ENCODE measurements around the gene TYK2.
A peak's percentile ranks its signal among the peaks of the same experiment; 100 is the strongest.

TYK2 gene

DNA sequence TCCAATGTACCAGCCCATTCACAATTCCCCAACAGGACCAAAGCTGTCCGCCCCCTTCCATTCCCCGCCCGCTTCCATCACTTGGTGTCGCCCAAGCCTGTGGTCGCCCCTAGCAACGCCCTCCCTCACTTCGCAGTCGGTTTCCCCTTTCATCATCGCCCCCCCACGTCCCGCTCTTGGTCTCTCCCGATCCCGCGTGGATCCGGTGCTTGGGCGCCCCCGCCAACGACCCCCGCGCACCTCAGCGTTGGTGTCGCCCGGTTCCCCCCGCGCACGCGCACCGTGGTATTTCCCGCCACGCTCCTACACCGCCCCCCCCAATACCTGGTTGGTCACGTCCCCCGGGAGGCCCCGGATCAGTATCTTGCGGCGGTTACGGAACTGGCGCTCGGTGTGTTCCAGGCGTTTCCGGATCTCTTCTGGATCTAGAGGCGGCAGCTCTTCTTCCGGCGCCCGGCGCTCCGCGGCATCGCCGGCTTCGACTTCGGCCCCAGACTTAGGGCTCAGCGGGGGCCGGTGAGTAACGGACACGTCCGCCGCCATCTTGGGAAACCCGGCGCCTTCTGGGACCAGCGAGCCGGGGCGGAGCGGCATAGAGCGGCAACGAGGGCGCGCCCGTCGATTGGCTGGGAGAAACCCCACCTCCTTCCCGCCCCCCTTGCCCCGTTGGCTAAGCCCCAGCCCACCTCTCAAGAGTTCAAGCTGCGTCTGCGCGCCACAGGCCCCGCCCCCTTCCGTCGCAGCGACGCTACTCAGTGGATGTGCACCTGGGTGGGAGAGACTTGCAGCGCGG, 47.2 kb downstream of the TYK2 start, which contains the start of gene RAVER1:
RAVER1 (minus strand) TSS at position 565 of the 793 bp plus-strand sequence; CDS start at position 543, 22 bp downstream.
- peak; percentile 77 for FAIRE-seq

GRCh38 chr19:10332158-10332964, 48.0 kb downstream of the TYK2 start:
- FAIRE-seq = no peak

DNA sequence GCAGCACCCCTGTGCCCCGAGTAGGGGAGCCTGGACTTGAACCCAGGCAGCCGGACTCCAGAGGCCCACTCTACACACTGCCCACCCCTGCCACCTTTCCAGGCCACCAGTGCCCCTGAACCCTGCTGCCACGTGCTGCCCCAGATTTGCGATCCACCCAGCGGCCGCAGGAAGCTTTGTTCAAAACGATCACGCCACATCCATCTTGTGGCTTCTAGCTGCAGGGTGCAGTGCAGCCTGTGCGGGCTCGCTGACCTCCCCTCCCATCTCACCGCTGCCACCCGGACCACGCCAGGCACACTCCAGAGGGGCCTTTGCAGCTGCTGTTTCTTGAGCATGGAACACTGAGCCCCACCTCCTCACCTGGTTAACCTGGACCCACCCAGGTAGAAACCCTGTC, 50.8 kb downstream of the TYK2 start:
- FAIRE-seq = no peak

DNA sequence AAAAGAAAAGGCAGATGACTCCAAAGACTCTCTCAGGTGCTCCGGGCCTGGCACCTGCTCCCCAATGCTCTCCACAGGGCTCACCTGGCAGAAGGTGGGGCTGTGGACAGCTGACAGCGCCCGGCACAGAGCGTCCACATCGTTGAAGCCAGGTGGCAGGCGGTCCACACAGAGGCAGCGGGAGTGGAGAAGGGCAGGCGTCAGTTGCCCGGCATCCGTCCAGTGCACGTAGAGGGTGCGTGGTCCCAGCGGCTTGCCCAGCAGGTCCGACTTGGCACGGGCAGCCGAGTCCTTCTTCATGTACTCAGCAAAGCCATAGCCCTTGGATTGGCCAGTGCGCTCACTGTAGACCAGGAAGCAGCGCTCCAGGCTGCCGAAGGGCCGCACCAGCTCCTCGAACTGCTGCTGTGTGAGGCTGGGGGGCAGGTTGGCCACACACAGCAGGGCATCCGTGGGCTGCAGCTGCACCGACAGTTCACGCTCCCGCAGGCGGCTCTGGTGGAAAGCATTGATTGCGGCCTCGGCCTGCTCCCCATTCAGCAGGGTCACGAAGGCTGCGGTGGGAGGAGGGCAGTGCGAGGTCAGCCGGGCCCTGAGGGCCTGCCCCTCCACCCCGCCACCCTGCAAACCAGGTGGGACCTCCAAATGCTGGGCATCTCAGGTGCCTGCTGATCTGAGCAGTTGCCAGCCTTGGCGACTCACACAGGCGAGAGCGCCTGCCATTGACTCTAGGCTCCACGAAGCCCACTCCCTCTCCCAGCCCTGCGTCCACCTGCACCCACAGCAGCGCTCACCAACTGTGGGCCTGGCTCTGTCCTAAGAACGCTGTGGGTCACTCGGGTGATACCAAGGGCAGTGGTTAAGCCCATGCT, 51.6 kb downstream of the TYK2 start:
- no peak for FAIRE-seq

DNA sequence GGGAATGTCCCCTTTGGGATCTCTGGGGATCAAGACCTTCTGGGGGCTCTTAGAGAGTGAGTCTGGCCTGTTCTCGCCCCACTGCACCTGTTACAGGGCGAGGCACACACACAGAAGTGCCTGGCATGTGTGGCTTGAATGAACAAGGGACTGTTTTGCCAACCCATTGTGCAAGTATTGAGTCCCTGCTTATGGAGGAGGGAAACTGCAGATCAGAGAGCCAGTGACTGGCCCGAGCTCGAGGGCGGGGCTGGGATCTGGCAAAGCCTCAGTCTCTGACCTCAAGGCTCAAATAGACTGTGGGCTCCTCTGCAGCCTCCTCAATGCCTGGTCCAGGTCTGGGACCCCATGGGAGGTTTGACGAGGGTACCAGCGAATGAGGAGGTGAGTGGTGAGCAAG, 52.6 kb downstream of the TYK2 start:
- FAIRE-seq = no peak

- FAIRE-seq = no peak
Observed at GRCh38 chr19:10325732-10326131, 54.6 kb downstream of the TYK2 start.

DNA sequence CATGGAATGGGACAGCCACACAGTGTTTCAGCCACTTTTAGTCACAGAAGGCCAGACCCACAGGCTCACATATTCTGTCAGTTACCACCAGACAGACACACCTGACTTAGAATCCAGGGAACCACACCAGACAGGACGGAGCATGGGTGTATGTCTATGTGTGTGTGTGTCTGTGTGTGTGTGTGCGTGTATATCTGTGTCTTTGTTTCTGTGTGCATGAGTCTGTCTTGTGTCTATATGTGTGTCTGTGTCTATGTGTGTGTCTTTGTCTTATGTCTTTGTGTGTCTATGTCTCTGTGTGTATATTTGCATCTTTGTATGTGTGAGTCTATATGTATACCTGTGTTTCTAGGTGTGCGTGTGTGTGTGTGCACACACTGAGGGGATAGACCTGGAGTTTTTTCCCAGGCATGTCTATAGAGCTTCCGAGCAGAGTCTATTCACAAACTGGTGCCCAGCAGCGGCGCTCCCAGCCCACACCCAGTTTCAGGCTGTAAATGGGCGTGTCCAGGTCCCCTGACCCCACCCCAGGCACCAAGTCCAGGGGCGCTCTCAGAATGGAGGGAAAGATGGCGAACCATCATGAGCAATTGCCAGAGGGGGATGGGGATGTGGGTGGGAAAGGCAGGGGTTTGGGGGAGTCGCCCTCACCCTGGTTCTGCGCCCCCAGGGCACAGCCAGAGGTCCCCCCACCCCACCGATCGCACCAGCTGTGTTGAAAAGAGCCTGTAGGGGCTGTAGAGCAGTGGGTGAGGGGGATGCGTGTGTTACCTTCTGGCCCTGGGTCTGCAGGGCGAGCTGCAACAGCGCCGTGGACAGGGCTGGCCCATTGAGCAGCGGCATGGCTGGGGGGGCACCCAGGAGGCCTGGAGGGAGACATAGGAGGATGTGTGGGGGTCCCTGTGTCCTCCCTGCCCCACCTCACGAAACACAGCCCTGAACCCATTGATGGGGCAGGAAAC, 58.2 kb downstream of the TYK2 start:
- FAIRE-seq = no peak

DNA sequence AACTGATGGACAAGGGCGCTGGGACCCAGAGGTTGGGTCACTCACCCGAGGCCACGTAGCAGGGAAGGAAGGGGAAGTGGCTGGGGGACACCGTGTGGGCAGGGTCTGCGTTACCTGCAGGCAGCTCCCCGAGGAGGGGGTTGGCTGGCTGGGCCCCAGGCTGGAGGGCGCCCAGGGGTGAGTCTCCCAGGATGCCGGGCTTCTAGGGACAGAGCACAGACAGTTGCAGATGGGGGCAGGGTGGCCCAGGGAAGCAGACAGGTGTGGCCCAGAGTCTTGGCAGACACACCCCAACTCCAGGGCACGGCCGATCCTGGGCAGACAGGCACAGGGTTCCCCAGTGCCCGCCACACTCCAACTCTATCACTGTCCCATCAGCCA, 59.0 kb downstream of the TYK2 start:
- FAIRE-seq = no peak

DNA sequence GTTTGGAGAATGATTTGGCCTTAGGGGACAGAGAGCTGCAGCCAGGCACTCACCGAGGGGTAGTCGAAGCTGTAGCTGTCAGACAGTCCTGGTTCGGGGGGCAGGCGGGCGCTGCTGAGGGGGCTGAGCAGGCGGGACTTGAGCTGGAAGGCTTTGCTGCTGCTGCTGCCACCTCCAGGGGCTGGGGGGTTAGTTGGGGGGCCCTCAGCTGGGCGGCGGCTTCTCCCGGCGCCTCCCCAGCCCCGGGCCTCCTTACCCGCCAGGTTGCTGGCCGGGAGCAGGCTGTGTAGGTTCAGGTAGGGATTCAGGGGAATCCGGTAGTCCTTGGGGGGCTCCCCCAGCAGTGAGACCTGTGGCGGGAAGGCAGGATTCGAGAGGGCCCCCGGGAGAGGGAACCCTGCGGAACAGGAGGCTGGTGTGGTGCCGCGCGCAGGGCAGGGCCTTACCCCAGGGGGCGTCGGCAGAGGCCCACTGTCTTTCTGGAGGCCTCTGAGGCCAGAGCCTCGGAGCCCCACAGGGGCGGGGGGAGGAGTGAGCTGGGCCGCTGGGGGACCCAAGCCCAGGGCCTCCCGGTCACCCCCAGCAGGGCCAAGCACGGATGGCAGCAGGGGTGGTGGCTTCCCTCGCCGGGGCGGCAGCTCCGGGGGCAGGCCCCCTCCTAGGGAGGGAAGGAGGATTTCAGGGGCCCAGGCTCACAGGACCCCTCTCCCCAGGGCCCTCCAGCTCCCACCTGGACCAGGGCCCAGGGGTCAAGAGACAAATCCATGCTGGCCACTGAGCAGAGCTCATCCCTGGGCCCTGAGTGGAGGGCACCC, 59.6 kb downstream of the TYK2 start:
- FAIRE-seq = no peak

DNA sequence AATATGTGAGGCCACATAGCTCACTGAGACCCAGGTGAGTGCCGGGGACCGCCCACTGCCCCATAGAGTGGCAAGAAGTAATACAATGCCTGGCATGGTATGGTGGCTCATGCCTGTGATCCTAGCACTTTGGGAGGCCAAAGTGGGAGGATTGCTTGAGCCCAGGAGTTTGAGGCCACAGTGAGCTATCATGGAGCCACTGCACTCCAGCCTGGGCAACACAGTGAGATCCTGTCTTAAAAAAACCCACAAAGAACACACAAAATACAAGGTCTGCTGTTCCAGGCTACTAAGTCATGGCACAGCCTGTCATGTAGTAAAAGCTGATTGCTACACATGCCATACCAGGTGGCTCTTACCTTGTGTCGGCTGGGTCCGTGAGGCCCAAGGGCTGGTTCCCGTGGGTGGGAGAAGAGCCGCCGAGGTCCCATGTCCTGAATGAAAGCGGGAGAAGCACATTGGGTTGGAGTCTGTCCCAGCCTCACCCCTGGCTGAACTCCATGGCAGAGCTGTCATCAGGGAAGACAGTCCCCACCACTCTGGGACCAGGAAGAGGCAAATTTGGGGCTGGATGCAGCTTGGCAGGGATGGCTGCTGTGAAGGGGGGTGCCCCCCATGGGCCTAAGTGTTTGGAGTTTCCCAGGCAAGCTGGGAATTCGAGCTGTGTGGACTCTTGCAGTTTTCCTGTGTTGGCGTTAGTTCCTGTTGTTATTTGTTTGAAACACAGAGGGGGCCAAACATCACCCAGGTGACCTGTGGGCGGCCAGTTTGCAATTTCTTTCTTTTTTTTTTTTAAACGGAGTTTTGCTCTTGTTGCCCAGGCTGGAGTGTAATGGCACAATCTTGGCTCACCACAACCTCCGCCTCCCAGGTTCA, 61.3 kb downstream of the TYK2 start:
- no peak for FAIRE-seq

DNA sequence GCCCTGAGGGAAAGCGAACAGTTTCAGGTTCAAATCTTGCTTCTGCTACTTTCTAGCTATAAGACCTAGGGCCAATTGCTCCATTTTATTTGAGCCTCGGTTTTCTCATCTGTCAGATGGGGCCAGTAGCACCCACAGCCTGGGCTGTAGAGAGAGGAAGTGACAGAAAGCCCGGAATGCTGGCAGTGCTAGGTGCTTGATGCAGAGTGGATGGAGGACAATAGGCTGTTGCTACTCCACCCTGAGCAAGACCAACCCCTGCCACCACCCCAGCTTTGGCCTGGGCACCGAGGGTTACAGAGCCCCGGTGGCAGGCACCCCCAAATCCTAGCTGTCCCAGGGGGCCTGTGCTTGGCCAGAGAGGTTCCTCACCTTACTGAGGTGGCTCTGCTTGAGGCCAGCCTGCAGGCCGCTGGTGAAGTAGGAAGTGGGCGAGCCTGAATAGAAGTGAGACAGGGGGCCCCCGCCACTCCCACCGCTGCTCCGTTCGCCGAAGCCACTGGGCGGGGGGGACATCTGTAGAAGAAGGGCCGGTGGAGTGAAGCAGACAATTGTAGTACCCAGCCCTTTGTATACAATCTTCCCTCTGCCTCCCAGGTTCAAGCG, 62.4 kb downstream of the TYK2 start:
- no peak for FAIRE-seq

DNA sequence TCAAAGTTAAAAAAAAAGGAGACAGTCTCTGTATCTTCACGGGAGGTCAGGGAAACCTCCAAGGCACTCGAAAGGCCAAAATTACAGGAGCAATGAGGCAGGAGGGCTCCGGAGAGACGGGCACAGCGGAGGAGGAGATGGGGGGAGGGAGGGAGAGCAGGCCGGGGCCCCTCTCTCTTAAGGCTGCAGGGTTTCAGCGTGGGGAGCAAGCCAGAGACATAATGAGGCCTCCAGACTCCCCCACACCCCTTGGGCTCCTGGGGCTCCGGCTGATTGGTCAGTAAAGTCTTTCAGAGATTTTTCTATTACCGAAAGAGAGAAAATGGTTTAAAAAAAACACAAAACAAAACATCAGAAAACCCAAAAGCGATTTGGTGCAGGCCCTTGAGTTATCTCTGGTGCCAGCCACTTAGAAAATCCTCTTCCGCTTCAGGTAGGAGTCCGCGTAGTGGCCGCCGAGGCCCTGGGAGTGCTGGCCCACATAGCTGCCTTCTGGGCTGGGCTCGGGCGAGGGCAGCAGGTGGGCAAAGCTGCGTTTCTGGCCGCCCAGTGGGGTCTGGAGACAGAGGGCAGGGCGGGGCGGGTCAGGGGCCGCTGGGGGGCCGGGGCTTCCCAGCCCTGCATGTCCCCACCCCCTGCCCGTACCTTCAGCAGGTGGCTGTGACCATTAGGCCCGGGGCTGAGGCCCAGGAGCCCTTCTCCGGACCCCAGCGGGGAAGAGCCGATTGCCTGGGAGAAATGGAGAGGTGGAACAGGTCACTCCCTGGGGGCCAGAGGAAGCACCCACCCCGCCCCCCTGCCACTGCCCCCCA, 63.1 kb downstream of the TYK2 start:
- no peak for FAIRE-seq

- no peak for FAIRE-seq
Observed at GRCh38 chr19:10316229-10317044, 63.9 kb downstream of the TYK2 start.

GRCh38 chr19:10315335-10316214, 64.8 kb downstream of the TYK2 start, which contains the start of gene FDX2:
Gene FDX2, minus strand, starts transcription at chr19:10316015. Its CDS starts 19 bp downstream, at chr19:10315996.
- no peak for FAIRE-seq

DNA sequence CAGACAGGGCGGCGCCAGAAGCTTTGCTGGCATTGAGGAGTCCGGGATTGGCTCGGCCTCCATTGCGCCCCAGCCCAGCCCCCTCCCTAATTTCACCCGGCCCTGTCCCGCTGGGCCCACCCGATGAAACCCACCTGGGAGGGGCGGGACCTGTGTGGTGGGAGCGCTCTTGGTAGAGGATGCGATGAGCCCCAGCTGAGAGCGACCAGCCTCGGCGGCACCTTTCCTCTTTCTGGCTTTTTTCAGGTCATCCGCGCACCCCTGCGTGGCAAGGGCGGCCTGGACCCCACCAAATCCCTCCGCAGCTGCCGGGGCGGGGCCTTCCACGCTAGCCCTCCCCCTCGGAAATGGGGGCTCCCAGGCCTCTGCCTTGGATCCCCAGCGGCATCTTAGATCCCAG, 70.9 kb downstream of the TYK2 start, which contains the start of gene ZGLP1:
ZGLP1 (minus strand) TSS at position 393 of the 400 bp plus-strand sequence.
- FAIRE-seq = no peak

- no peak for FAIRE-seq
Observed at GRCh38 chr19:10306327-10306726, 74.0 kb downstream of the TYK2 start.
